Measurements from ENCODE around the gene KIRREL3. TPM values are rescaled to one million over a fixed set of nuclear protein-coding genes. Genes with fewer than 3 reads are reported as not detected.

The KIRREL3 gene
- total and polyA plus RNA-seq, 9 of the 15 experiments (the other 6 are each of a cell fraction or from before 2014, with no cell fraction given), result 0.04 to 0.10 TPM; not detected in 7

DNA sequence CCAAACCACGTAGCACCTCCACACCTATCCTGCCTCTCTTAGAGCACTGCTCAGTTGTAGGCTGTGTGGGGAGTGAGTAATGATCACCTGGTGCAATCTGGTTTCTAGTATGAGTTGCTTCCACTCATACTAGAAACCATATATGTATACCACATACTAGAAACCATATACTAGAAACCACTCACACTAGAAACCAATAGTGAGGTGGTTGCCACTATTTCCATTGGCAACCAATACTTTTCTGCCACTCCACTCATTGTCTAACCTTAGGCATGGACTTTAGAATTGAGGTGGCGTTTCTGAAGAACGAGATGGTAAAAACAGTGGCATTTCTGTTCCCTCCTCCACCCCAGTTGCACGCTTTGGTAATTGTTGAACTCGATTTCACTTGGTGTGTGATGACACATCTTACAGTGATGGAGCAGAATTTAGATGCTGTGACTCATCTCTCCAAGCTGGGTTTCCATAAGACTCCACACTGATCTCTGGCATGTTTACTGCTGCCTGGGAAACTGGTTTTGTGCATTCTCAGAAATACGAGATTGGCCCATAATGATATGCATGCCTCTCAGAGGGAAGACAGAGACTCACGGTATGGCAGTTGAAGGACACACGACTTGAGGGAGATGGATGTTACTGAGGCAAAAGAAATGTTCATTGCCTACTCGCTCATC is 82.9 kb downstream of the KIRREL3 start:
- Histone ChIP-seq H3K27ac (ENCODE audit: extremely low read depth, low read depth, low read length) (no peak overlapping the region; the same call in 2 of the 3 replicates), H3K36me3 (ENCODE audit: control insufficient read depth, insufficient read depth, low read length) (no peaks in the 10 kb centered on the region), H3K9ac (ENCODE audit: insufficient read depth in 1 of 2, low read depth in 2 of 2, low read length in 2 of 2) (no peak overlapping the region), H3K4me1 (replicated peaks in 1 of 2; ENCODE audit: control insufficient read depth in 2 of 2, insufficient read depth in 2 of 2, low read length in 2 of 2) (no peaks in the 10 kb centered on the region), H3K27me3 (ENCODE audit: control insufficient read depth in 2 of 2, insufficient read depth in 2 of 2, low read length in 2 of 2) (no peaks in the 10 kb centered on the region), H3K9me3 (replicated peaks; ENCODE audit: control insufficient read depth, insufficient read depth, low read depth, low read length) (no peaks in the 10 kb centered on the region), H2AFZ (ENCODE audit: low read depth, low read length) (no peak overlapping the region), H4K20me1 (replicated peaks; ENCODE audit: control insufficient read depth, insufficient read depth, low read length) (no peaks in the 10 kb centered on the region), H3K79me2 (ENCODE audit: control insufficient read depth, insufficient read depth, low read length) (no peaks in the 10 kb centered on the region), H3K4me2 (ENCODE audit: insufficient read depth, low read length) (no peak overlapping the region), H3K4me3 (no peak overlapping the region), H3K9me1 (ENCODE audit: control insufficient read depth, insufficient read depth, low read length) (no peaks in the 10 kb centered on the region)
- intact Hi-C loops (cut with micrococcal nuclease), result no loop called here
- DNase-seq (ENCODE audit: extremely low read depth in 1 of 4, low spot score in 3 of 4) (peak in 1 of 4 experiments; percentile 8), ATAC-seq (no peak), FAIRE-seq (no peak)
- ChIA-PET CTCF (ENCODE audit: low intra/inter-chr PET ratio) (no interaction called here), POLR2A (no interaction called here)
- no TSS peak for BruUV-seq (replicated peaks)
- WGBS (ENCODE audit: insufficient coverage, low coverage, missing lambda C conversion rate), result 0% methylated on average over 9 of the region's 9 CpGs
- in situ Hi-C loops (cut with MboI), result no loop called here
- TF ChIP-seq, protein P1, sequence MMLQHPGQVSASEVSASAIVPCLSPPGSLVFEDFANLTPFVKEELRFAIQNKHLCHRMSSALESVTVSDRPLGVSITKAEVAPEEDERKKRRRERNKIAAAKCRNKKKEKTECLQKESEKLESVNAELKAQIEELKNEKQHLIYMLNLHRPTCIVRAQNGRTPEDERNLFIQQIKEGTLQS (IDR thresholded peaks at IDR 0.05), result peak; percentile 85
- TF ChIP-seq, protein P1 (CRISPR knock-in tag; conservative IDR thresholded peaks at IDR 0.05), result no peak
- TF ChIP-seq, protein P2, sequence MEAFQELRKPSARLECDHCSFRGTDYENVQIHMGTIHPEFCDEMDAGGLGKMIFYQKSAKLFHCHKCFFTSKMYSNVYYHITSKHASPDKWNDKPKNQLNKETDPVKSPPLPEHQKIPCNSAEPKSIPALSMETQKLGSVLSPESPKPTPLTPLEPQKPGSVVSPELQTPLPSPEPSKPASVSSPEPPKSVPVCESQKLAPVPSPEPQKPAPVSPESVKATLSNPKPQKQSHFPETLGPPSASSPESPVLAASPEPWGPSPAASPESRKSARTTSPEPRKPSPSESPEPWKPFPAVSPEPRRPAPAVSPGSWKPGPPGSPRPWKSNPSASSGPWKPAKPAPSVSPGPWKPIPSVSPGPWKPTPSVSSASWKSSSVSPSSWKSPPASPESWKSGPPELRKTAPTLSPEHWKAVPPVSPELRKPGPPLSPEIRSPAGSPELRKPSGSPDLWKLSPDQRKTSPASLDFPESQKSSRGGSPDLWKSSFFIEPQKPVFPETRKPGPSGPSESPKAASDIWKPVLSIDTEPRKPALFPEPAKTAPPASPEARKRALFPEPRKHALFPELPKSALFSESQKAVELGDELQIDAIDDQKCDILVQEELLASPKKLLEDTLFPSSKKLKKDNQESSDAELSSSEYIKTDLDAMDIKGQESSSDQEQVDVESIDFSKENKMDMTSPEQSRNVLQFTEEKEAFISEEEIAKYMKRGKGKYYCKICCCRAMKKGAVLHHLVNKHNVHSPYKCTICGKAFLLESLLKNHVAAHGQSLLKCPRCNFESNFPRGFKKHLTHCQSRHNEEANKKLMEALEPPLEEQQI (IDR thresholded peaks at IDR 0.05), result no peak
- TF ChIP-seq SIRT6 (IDR thresholded peaks at IDR 0.05; ENCODE audit: low read depth, low read length) (no peak), NELFE (IDR thresholded peaks at IDR 0.05; ENCODE audit: insufficient read depth, insufficient read length) (no peak), RFX1 (IDR thresholded peaks at IDR 0.05) (peak; percentile 43), SP2 (IDR thresholded peaks at IDR 0.05; ENCODE audit: extremely low read depth, low read depth, low read length, poor library complexity, severe bottlenecking) (no peak), JUND (IDR thresholded peaks at IDR 0.05; ENCODE audit: borderline replicate concordance, low read depth, low read length) (peak; percentile 58; the same call in 1 of the 2 replicates), JUND (tag; IDR thresholded peaks at IDR 0.05; ENCODE audit: borderline replicate concordance, low read depth, low read length) (peak; percentile 68; the same call in 1 of the 3 replicates), PHF8 (IDR thresholded peaks at IDR 0.05; ENCODE audit: borderline replicate concordance, low read length) (no peak), FIP1L1 (IDR thresholded peaks at IDR 0.05; ENCODE audit: low read depth, low read length, poor library complexity, severe bottlenecking) (no peak), OTX1 (CRISPR knock-in tag; IDR thresholded peaks at IDR 0.05) (no peak)
- TF ChIP-seq, protein P3, sequence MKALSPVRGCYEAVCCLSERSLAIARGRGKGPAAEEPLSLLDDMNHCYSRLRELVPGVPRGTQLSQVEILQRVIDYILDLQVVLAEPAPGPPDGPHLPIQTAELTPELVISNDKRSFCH (CRISPR knock-in tag; IDR thresholded peaks at IDR 0.05), result no peak
- TF ChIP-seq, protein P3 (tag; IDR thresholded peaks at IDR 0.05), result no peak
- TF ChIP-seq, protein P4, sequence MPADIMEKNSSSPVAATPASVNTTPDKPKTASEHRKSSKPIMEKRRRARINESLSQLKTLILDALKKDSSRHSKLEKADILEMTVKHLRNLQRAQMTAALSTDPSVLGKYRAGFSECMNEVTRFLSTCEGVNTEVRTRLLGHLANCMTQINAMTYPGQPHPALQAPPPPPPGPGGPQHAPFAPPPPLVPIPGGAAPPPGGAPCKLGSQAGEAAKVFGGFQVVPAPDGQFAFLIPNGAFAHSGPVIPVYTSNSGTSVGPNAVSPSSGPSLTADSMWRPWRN (IDR thresholded peaks at IDR 0.05; ENCODE audit: low read depth), result no peak
- TF ChIP-seq, protein P5, sequence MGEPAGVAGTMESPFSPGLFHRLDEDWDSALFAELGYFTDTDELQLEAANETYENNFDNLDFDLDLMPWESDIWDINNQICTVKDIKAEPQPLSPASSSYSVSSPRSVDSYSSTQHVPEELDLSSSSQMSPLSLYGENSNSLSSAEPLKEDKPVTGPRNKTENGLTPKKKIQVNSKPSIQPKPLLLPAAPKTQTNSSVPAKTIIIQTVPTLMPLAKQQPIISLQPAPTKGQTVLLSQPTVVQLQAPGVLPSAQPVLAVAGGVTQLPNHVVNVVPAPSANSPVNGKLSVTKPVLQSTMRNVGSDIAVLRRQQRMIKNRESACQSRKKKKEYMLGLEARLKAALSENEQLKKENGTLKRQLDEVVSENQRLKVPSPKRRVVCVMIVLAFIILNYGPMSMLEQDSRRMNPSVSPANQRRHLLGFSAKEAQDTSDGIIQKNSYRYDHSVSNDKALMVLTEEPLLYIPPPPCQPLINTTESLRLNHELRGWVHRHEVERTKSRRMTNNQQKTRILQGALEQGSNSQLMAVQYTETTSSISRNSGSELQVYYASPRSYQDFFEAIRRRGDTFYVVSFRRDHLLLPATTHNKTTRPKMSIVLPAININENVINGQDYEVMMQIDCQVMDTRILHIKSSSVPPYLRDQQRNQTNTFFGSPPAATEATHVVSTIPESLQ (CRISPR knock-in tag; IDR thresholded peaks at IDR 0.05), result no peak

Measured in K562 (cell line).